ENCODE results near the gene GPR183. TPM values are rescaled to one million over a fixed set of nuclear protein-coding genes. Genes with fewer than 3 reads are reported as not detected.

GPR183 gene
- total RNA-seq, 1 experiment from 2014 or later: not detected

DNA sequence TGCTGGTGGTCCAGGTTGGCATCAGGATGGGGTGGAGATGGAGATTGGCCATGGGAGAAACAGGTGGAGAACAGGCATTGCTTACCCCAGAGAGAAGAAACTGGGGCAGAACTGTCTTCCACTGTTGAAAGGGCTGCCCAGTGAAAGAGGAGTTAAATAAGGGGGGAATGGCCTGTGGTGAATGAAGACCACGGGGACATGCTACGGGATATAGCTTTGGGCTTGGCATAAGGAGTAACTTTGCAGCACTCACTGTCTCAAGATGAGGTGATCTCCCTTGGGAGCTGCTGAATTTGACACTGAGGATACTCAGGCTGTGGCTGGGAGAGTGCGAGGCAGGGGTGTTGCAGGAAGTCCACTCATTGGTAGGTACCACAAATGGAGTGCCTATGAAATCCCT lies 38.4 kb downstream of the GPR183 start:
- H3K4me1 Mint-ChIP-seq (ENCODE audit: insufficient read depth, unreplicated experiment): no peaks in the 10 kb centered on the region
- no peak overlapping the region for H3K27ac Mint-ChIP-seq (ENCODE audit: low read depth, unreplicated experiment)
- TF ChIP-seq, protein P1, sequence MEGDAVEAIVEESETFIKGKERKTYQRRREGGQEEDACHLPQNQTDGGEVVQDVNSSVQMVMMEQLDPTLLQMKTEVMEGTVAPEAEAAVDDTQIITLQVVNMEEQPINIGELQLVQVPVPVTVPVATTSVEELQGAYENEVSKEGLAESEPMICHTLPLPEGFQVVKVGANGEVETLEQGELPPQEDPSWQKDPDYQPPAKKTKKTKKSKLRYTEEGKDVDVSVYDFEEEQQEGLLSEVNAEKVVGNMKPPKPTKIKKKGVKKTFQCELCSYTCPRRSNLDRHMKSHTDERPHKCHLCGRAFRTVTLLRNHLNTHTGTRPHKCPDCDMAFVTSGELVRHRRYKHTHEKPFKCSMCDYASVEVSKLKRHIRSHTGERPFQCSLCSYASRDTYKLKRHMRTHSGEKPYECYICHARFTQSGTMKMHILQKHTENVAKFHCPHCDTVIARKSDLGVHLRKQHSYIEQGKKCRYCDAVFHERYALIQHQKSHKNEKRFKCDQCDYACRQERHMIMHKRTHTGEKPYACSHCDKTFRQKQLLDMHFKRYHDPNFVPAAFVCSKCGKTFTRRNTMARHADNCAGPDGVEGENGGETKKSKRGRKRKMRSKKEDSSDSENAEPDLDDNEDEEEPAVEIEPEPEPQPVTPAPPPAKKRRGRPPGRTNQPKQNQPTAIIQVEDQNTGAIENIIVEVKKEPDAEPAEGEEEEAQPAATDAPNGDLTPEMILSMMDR (IDR thresholded peaks at IDR 0.05; ENCODE audit: unreplicated experiment): no peak
- ChIA-PET POLR2A (interaction anchor here (0.9 to 1.6 kb wide), 2 partner anchors 10 to 68 kb away, joined by 6 to 7 read pairs; partner anchors contain the start of gene UBAC2), CTCF (interaction anchor here (0.6 to 11.1 kb wide), 33 partner anchors 8 to 379 kb away, joined by 3 to 173 read pairs (median 4); partner anchors contain the start of genes GPR18 and UBAC2)
- BruUV-seq (replicated peaks): no TSS peak
- intact Hi-C loops (cut with micrococcal nuclease): loop anchor here (1.0 to 10.0 kb wide), 4 partner anchors 72 to 374 kb away; no protein-coding TSS in a partner anchor
- no peak overlapping the region for H3K4me3 Mint-ChIP-seq (ENCODE audit: unreplicated experiment)
- H3K27me3 Mint-ChIP-seq (ENCODE audit: insufficient read depth, unreplicated experiment): no peaks in the 10 kb centered on the region
- no peaks in the 10 kb centered on the region for H3K9me3 Mint-ChIP-seq (ENCODE audit: unreplicated experiment)
- DNase-seq (ENCODE audit: unreplicated experiment): no peak
- peaks cover 18% of the 10 kb centered on the region for H3K36me3 Mint-ChIP-seq (ENCODE audit: insufficient read depth, unreplicated experiment)

DNA sequence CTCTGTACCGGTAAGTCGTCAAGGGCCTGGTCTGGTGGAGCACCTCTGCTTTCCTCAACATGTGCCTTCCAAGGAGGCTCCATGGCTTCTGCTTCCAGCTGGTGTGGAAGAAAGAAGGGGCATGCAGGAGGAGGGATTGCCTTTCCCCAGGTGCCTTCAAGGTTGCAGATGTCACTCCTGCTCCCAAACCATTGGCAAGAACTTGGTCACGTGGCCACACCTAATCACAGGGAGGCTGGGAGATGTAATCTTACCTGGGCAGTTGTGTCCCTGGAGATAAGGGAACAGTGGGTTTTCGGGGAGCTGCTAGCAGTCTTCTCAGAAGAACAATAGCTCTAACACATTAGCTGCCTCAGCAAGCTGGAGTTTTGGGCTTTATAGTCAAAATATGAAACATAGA lies 39.3 kb downstream of the GPR183 start:
- TF ChIP-seq, protein P1 (IDR thresholded peaks at IDR 0.05; ENCODE audit: unreplicated experiment): no peak
- no peaks in the 10 kb centered on the region for H3K27me3 Mint-ChIP-seq (ENCODE audit: insufficient read depth, unreplicated experiment)
- no peaks in the 10 kb centered on the region for H3K4me1 Mint-ChIP-seq (ENCODE audit: insufficient read depth, unreplicated experiment)
- no TSS peak for BruUV-seq (replicated peaks)
- intact Hi-C loops (cut with micrococcal nuclease): loop anchor here (5.0 to 10.0 kb wide), 3 partner anchors 71 to 373 kb away; no protein-coding TSS in a partner anchor
- H3K36me3 Mint-ChIP-seq (ENCODE audit: insufficient read depth, unreplicated experiment): peaks cover 13% of the 10 kb centered on the region
- no peak overlapping the region for H3K4me3 Mint-ChIP-seq (ENCODE audit: unreplicated experiment)
- H3K27ac Mint-ChIP-seq (ENCODE audit: low read depth, unreplicated experiment): no peak overlapping the region
- ChIA-PET POLR2A (interaction anchor here (0.8 kb wide), 1 partner anchor 68 kb away, joined by 3 read pairs; the partner anchor contains the start of gene UBAC2), CTCF (interaction anchor here (0.5 to 11.1 kb wide), 9 partner anchors 15 to 240 kb away, joined by 3 to 173 read pairs (median 4); no protein-coding TSS in a partner anchor)
- no peak for DNase-seq (ENCODE audit: unreplicated experiment)
- no peaks in the 10 kb centered on the region for H3K9me3 Mint-ChIP-seq (ENCODE audit: unreplicated experiment)

DNA sequence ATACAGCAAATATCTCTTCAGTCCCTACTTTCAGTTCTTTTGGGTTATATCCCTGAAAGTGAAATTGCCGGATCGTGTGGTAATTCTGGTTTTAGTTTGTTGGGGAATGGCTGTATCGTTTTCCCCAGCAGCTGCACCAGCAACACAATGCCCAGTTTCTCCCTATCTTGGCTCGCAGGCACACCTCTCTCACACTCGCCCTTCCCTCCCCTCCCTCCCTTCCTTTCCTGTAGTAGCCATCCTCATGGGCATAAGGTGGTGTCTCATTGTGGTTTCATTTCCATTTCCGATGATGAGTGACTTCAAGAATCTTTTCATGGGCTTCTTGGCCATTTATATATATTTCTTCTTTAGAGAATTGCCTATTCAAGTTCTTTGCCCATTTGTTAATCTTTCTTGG lies 40.4 kb downstream of the GPR183 start:
- intact Hi-C loops (cut with micrococcal nuclease): loop anchor here (1.0 to 10.0 kb wide), 5 partner anchors 70 to 424 kb away; no protein-coding TSS in a partner anchor
- POLR2A ChIA-PET: interaction anchor here (0.7 to 0.9 kb wide), 2 partner anchors 39 to 419 kb away, joined by 3 to 4 read pairs; no protein-coding TSS in a partner anchor

More for the DNA sequence above, 40.4 kb downstream of the GPR183 start:
- H3K4me3 Mint-ChIP-seq (ENCODE audit: unreplicated experiment): no peak overlapping the region
- no peak overlapping the region for H3K27ac Mint-ChIP-seq (ENCODE audit: low read depth, unreplicated experiment)
- DNase-seq (ENCODE audit: unreplicated experiment): no peak
- no peaks in the 10 kb centered on the region for H3K27me3 Mint-ChIP-seq (ENCODE audit: insufficient read depth, unreplicated experiment)
- CTCF ChIA-PET: interaction anchor here (0.6 to 11.1 kb wide), 25 partner anchors 8 to 663 kb away, joined by 3 to 173 read pairs (median 6); partner anchors contain the start of gene UBAC2
- peaks cover 11% of the 10 kb centered on the region for H3K36me3 Mint-ChIP-seq (ENCODE audit: insufficient read depth, unreplicated experiment)
- TF ChIP-seq, protein P1 (IDR thresholded peaks at IDR 0.05; ENCODE audit: unreplicated experiment): no peak
- no peaks in the 10 kb centered on the region for H3K9me3 Mint-ChIP-seq (ENCODE audit: unreplicated experiment)
- no TSS peak for BruUV-seq (replicated peaks)
- H3K4me1 Mint-ChIP-seq (ENCODE audit: insufficient read depth, unreplicated experiment): no peaks in the 10 kb centered on the region

All from MCF 10A (cell line).